Keratinocyte (primary cell): Measurements from ENCODE around the gene POU3F2. TPM values are rescaled to one million over a fixed set of nuclear protein-coding genes. Genes with fewer than 3 reads are reported as not detected.
A peak's percentile ranks its signal among the peaks of the same experiment; 100 is the strongest.

Experiments used
- DNase-seq: peaks from one replicate; pipeline ENCODE4 v3.0.0-alpha.2; 2011; ENCODE audit warnings: low read depth, missing footprints, low spot score
- FAIRE-seq: peaks from 2 replicates; lab custom pipeline; 2011; peaks lifted over from hg19 to GRCh38; lab: Jason Lieb, UNC
- H2AFZ ChIP-seq: 2 replicates; pipeline ENCODE4 v1.6.0; 2012; ENCODE audit warnings: low read length, control low read depth, inconsistent platforms; ENCODE audit not compliant: control insufficient read depth
- H3K27ac ChIP-seq: 2 replicates; pipeline ENCODE4 v1.5.1; 2011; ENCODE audit warnings: low read length; ENCODE audit not compliant: control insufficient read depth, insufficient read depth
- H3K27me3 ChIP-seq: 3 replicates; pipeline ENCODE4 v1.6.0; 2011; ENCODE audit warnings: low read length; ENCODE audit not compliant: control insufficient read depth, insufficient read depth; ENCODE audit errors: extremely low read depth
- H3K36me3 ChIP-seq, 2 experiments: 2 replicates in 1 of 2; 3 replicates in 1 of 2; pipeline ENCODE4 v1.5.1; 2011; ENCODE audit warnings: low read length in 2 of 2, mild to moderate bottlenecking in 1 of 2; ENCODE audit not compliant: control insufficient read depth in 2 of 2, insufficient read depth in 2 of 2; ENCODE audit errors: extremely low read depth in 1 of 2
- H3K4me1 ChIP-seq: 3 replicates; pipeline ENCODE4 v1.5.1; 2011; ENCODE audit warnings: low read length; ENCODE audit not compliant: control insufficient read depth, insufficient read depth; ENCODE audit errors: extremely low read depth
- H3K4me2 ChIP-seq: 3 replicates; pipeline ENCODE4 v1.6.0; 2011; ENCODE audit warnings: low read depth, low read length; ENCODE audit not compliant: control insufficient read depth, insufficient read depth; ENCODE audit errors: extremely low read depth
- H3K4me3 ChIP-seq, 3 experiments: fragments of 200-600 bp in 1 of 3; sonication (generic) in 1 of 3; 2 replicates in 2 of 3; 3 replicates in 1 of 3; pipeline ENCODE4 v1.5.1; 2011 to 2016; ENCODE audit warnings: low read length in 3 of 3, mild to moderate bottlenecking in 3 of 3, control low read depth in 2 of 3, inconsistent platforms in 1 of 3, low read depth in 1 of 3, mixed read lengths in 1 of 3, mixed run types in 1 of 3, moderate library complexity in 1 of 3; ENCODE audit not compliant: control insufficient read depth in 2 of 3, insufficient read depth in 2 of 3; ENCODE audit errors: extremely low read depth in 1 of 3
- H3K79me2 ChIP-seq: 2 replicates; pipeline ENCODE4 v1.6.0; 2012; ENCODE audit warnings: low read length; ENCODE audit not compliant: control insufficient read depth, insufficient read depth
- H3K9ac ChIP-seq: 3 replicates; pipeline ENCODE4 v1.6.0; 2011; ENCODE audit warnings: low read length; ENCODE audit not compliant: control insufficient read depth, insufficient read depth; ENCODE audit errors: extremely low read depth
- H3K9me1 ChIP-seq: 3 replicates; pipeline ENCODE4 v1.6.0; 2011; ENCODE audit warnings: low read length; ENCODE audit not compliant: control insufficient read depth, insufficient read depth; ENCODE audit errors: extremely low read depth
- H3K9me3 ChIP-seq: 2 replicates; pipeline ENCODE4 v1.5.1; 2012; ENCODE audit warnings: low read depth, low read length; ENCODE audit not compliant: control insufficient read depth
- H4K20me1 ChIP-seq: 3 replicates; pipeline ENCODE4 v1.6.0; 2011; ENCODE audit warnings: low read length; ENCODE audit not compliant: control insufficient read depth, insufficient read depth; ENCODE audit errors: extremely low read depth
- CTCF ChIP-seq, 3 experiments: IDR thresholded peaks in 1 of 3; conservative IDR thresholded peaks in 1 of 3; optimal IDR thresholded peaks in 1 of 3; 2 replicates in 2 of 3; 3 replicates in 1 of 3; pipeline versions ENCODE3 to v1.5.1; 2011; ENCODE audit warnings: low read length in 3 of 3, mild to moderate bottlenecking in 3 of 3, moderate library complexity in 2 of 3, control low read depth in 1 of 3, inconsistent platforms in 1 of 3; ENCODE audit not compliant: insufficient read depth in 2 of 3; ENCODE audit errors: extremely low read depth in 1 of 3
- EZH2 ChIP-seq: IDR thresholded peaks from one replicate; pipeline ENCODE4 v1.6.1; 2012; ENCODE audit warnings: inconsistent platforms, mild to moderate bottlenecking, low read length, moderate library complexity
- dilution Hi-C: fragments of 300-500 bp; cut with MboI; formaldehyde crosslinking; loops from one replicate; pipeline ENCODE4 v1.7.0; 2020; ENCODE audit warnings: low sequenced_read_pairs; ENCODE audit not compliant: extremely low pct_ligation_motif_present
- polyA plus RNA-seq, 5 experiments: library from polyadenylated mRNA; depleted of rRNA in 3 of 5; stranded (reverse) in 3 of 5; stranded (forward) in 1 of 5; unstranded in 1 of 5; fragments of >200 nt; gene quantifications; 1 replicate in 1 of 5; 2 replicates in 3 of 5; 3 replicates in 1 of 5; pipeline versions ENCODE4 v1.2.1 to v1.2.3, GENCODE V29; 2011 to 2012; ENCODE audit warnings: missing spikeins in 2 of 5, low read depth in 1 of 5, low replicate concordance in 1 of 5

The POU3F2 gene
- polyA plus RNA-seq, 1 donor (not counting 4 experiments of a cell fraction or from before 2014, with no cell fraction given) = not detected

- Histone ChIP-seq H3K27me3 (peaks cover 86% of the 10 kb centered on the region), H4K20me1 (no peaks in the 10 kb centered on the region), H3K79me2 (no peaks in the 10 kb centered on the region), H3K36me3 (no peaks in the 10 kb centered on the region), H3K4me2 (peak overlapping the region; percentile 58), H3K9ac (no peak overlapping the region), H3K9me3 (no peaks in the 10 kb centered on the region), H3K4me3 (no peak overlapping the region), H3K9me1 (no peaks in the 10 kb centered on the region), H3K27ac (no peak overlapping the region), H3K4me1 (peaks cover 8% of the 10 kb centered on the region), H2AFZ (no peak overlapping the region)
- TF ChIP-seq EZH2 = no peak
- TF ChIP-seq CTCF (optimal IDR thresholded peaks at IDR 0.05 in 1 of 3, IDR thresholded peaks at IDR 0.05 in 1 of 3, conservative IDR thresholded peaks at IDR 0.05 in 1 of 3; ENCODE audit: extremely low read depth in 1 of 3, insufficient read depth in 2 of 3, low read length in 3 of 3) = peak; percentile 86 to 94 (median 91)
- dilution Hi-C loops = no loop called here
- FAIRE-seq (peak; percentile 56), DNase-seq (peak; percentile 30)
Measured at GRCh38 chr6:98845211-98846020, 11.0 kb downstream of the POU3F2 start.

GRCh38 chr6:98846021-98846380 lies 11.6 kb downstream of the POU3F2 start:
- no peaks in the 10 kb centered on the region for H3K9me3 ChIP-seq
- no peaks in the 10 kb centered on the region for H3K36me3 ChIP-seq
- no peaks in the 10 kb centered on the region for H4K20me1 ChIP-seq
- no peaks in the 10 kb centered on the region for H3K9me1 ChIP-seq
- FAIRE-seq (no peak), DNase-seq (no peak)
- no peak overlapping the region for H3K27ac ChIP-seq
- H3K4me3 ChIP-seq = no peak overlapping the region
- TF ChIP-seq EZH2 (no peak), CTCF (optimal IDR thresholded peaks at IDR 0.05 in 1 of 3, IDR thresholded peaks at IDR 0.05 in 1 of 3, conservative IDR thresholded peaks at IDR 0.05 in 1 of 3; ENCODE audit: extremely low read depth in 1 of 3, insufficient read depth in 2 of 3, low read length in 3 of 3) (peak in 1 of 3 experiments; percentile 9)
- no peak overlapping the region for H3K4me2 ChIP-seq
- H3K4me1 ChIP-seq = peaks cover 8% of the 10 kb centered on the region
- H3K79me2 ChIP-seq = no peaks in the 10 kb centered on the region
- no peak overlapping the region for H2AFZ ChIP-seq
- dilution Hi-C loops = no loop called here
- no peak overlapping the region for H3K9ac ChIP-seq
- peaks cover 81% of the 10 kb centered on the region for H3K27me3 ChIP-seq
